EL (cell line): ENCODE data around the gene POLR1C.
"Not testable (repeated sequence)": the region's sequence is repeated elsewhere in the genome, so short reads cannot be mapped to it uniquely, and the experiment has no call there.

Experiments
- DNase-seq: peaks from one replicate; pipeline ENCODE4 v3.0.0-alpha.2; 2016

Gene POLR1C

GRCh38 chr6:43493833-43494232, 23.1 kb upstream of the POLR1C start:
- DNase-seq: no peak

- DNase-seq: no peak
These were observed 22.6 kb upstream of the POLR1C start for GRCh38 chr6:43494321-43494720.

GRCh38 chr6:43494766-43495165, 22.1 kb upstream of the POLR1C start:
- DNase-seq: no peak

- peak; percentile 77 for DNase-seq
These were observed 21.4 kb upstream of the POLR1C start for GRCh38 chr6:43495409-43495941.

- DNase-seq: peak; percentile 87
These were observed 20.3 kb upstream of the POLR1C start for GRCh38 chr6:43496370-43497128.

- DNase-seq: no peak
These were observed 19.8 kb upstream of the POLR1C start for GRCh38 chr6:43497129-43497396.

GRCh38 chr6:43497689-43498088, 19.2 kb upstream of the POLR1C start:
- no peak for DNase-seq

- DNase-seq: not testable (repeated sequence)
These were observed 18.6 kb upstream of the POLR1C start for GRCh38 chr6:43498291-43498690.

GRCh38 chr6:43499028-43499815, 17.7 kb upstream of the POLR1C start:
- no peak for DNase-seq

GRCh38 chr6:43500921-43501320, 16.0 kb upstream of the POLR1C start:
- DNase-seq: no peak

- DNase-seq: no peak
These were observed 14.2 kb upstream of the POLR1C start for GRCh38 chr6:43502666-43503065.

GRCh38 chr6:43503443-43503842, 13.4 kb upstream of the POLR1C start:
- DNase-seq: no peak

GRCh38 chr6:43504756-43505593, 11.9 kb upstream of the POLR1C start:
- no peak for DNase-seq

GRCh38 chr6:43505718-43506117, 11.2 kb upstream of the POLR1C start:
- DNase-seq: no peak

GRCh38 chr6:43506171-43506570, 10.7 kb upstream of the POLR1C start:
- DNase-seq: no peak

- DNase-seq: peak; percentile 80
These were observed 10.0 kb upstream of the POLR1C start for GRCh38 chr6:43506667-43507471.

- DNase-seq: no peak
These were observed 8.3 kb upstream of the POLR1C start for GRCh38 chr6:43508481-43509141.

- no peak for DNase-seq
These were observed 7.5 kb upstream of the POLR1C start for GRCh38 chr6:43509142-43509983.

- DNase-seq: peak; percentile 84
These were observed 6.7 kb upstream of the POLR1C start, which contains the start of gene LRRC73 for GRCh38 chr6:43509984-43510826. Gene LRRC73 (minus strand): TSS chr6:43510346. CDS start chr6:43509785, 561 bp downstream.

- no peak for DNase-seq
These were observed 6.1 kb upstream of the POLR1C start for GRCh38 chr6:43510827-43511163.
